CD4-positive, alpha-beta T cell treated with Interleukin-2 at 100 ng/mL for 4 hours (primary cell): ENCODE results near the gene SLC25A48.

Source experiments
- DNase-seq: peaks from one replicate; pipeline ENCODE4 v3.0.0-alpha.2; 2020; ENCODE audit warnings: low spot score

The SLC25A48 gene

GRCh38 chr5:135930029-135930948, 95.8 kb downstream of the SLC25A48 start:
- no peak for DNase-seq

- DNase-seq = no peak
Measured at GRCh38 chr5:135930949-135931295, 96.5 kb downstream of the SLC25A48 start.

GRCh38 chr5:135934939-135935338, 100.5 kb downstream of the SLC25A48 start:
- DNase-seq = no peak

- DNase-seq = no peak
Measured at GRCh38 chr5:135937245-135937911, 102.9 kb downstream of the SLC25A48 start.
